HUES64 (cell line): ENCODE results near the gene MCTP2.

Experiments used
- H3K27ac ChIP-seq: 2 replicates; pipeline ENCODE4 v1.7.0; 2013; ENCODE audit warnings: low read depth, low read length, inconsistent platforms
- H3K27me3 ChIP-seq: 2 replicates; pipeline ENCODE4 v1.6.1; 2013; ENCODE audit warnings: mild to moderate bottlenecking, low read length; ENCODE audit not compliant: insufficient read depth
- H3K36me3 ChIP-seq: 2 replicates; pipeline ENCODE4 v1.6.1; 2013; ENCODE audit warnings: mild to moderate bottlenecking, low read length; ENCODE audit not compliant: insufficient read depth
- H3K4me1 ChIP-seq: 2 replicates; pipeline ENCODE4 v1.6.1; 2013; ENCODE audit warnings: mild to moderate bottlenecking, low read length, moderate library complexity; ENCODE audit not compliant: insufficient read depth
- H3K4me3 ChIP-seq: 2 replicates; pipeline ENCODE4 v1.5.1; 2013; ENCODE audit warnings: mild to moderate bottlenecking, low read length, moderate library complexity
- H3K9ac ChIP-seq: 2 replicates; pipeline ENCODE4 v1.6.1; 2013; ENCODE audit warnings: mild to moderate bottlenecking, low read depth, low read length
- H3K9me3 ChIP-seq: 2 replicates; pipeline ENCODE4 v1.6.1; 2013; ENCODE audit warnings: low read depth, low read length; ENCODE audit not compliant: insufficient read depth
- WGBS: fragments of 150-250, 120-280 bp; methylation state at CpG from one replicate; pipeline ENCODE4 v1.1.7; 2013; ENCODE audit warnings: missing lambda C conversion rate; 5-methylcytosine and 5-hydroxymethylcytosine counted together

The MCTP2 gene

GRCh38 chr15:94280301-94280700, 48.9 kb downstream of the MCTP2 start:
- Histone ChIP-seq H3K36me3 (no peaks in the 10 kb centered on the region), H3K9me3 (no peaks in the 10 kb centered on the region), H3K27ac (no peak overlapping the region), H3K27me3 (no peaks in the 10 kb centered on the region), H3K4me3 (no peak overlapping the region), H3K9ac (no peak overlapping the region), H3K4me1 (no peaks in the 10 kb centered on the region)
- WGBS = no CpG with 5 or more reads among the region's 3 CpGs

- H3K27ac ChIP-seq = no peak overlapping the region
- no peaks in the 10 kb centered on the region; the same call in 1 of the 2 replicates for H3K4me1 ChIP-seq
- H3K27me3 ChIP-seq = no peaks in the 10 kb centered on the region
- no peak overlapping the region for H3K9ac ChIP-seq
- no peak overlapping the region for H3K4me3 ChIP-seq
- WGBS = 92% methylated on average over 6 of the region's 7 CpGs
- H3K9me3 ChIP-seq = no peaks in the 10 kb centered on the region
- H3K36me3 ChIP-seq = no peaks in the 10 kb centered on the region
These were observed 51.2 kb downstream of the MCTP2 start for GRCh38 chr15:94282269-94283250.

DNA sequence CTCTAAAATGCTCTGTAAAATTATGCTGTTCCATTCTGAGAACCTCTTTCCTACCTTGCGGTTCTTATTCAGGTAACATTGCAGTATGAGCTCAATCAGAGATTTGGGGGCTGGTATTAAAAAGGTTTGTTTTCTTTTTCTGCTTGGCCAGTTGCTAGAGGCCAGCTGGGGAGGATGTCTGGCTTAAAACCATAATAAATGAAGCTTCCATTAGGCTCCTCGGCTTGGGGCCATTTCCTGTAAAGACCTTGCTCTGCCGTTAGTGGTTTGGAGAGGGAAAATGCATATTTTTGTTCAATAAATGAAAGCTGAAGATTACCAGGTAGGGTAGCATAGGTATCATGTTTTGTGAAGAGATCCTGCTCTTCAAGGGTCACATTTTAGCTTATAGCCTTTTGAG, 55.2 kb downstream of the MCTP2 start:
- Histone ChIP-seq H3K27ac (no peak overlapping the region), H3K9me3 (0 out of 2 replicates have a peak, but pooled peaks cover 6% of the 10 kb centered on the region), H3K4me1 (no peaks in the 10 kb centered on the region; the same call in 1 of the 2 replicates), H3K36me3 (no peaks in the 10 kb centered on the region), H3K27me3 (no peaks in the 10 kb centered on the region), H3K4me3 (no peak overlapping the region), H3K9ac (no peak overlapping the region)
- WGBS = 82% methylated on average over 3 of the region's 3 CpGs

DNA sequence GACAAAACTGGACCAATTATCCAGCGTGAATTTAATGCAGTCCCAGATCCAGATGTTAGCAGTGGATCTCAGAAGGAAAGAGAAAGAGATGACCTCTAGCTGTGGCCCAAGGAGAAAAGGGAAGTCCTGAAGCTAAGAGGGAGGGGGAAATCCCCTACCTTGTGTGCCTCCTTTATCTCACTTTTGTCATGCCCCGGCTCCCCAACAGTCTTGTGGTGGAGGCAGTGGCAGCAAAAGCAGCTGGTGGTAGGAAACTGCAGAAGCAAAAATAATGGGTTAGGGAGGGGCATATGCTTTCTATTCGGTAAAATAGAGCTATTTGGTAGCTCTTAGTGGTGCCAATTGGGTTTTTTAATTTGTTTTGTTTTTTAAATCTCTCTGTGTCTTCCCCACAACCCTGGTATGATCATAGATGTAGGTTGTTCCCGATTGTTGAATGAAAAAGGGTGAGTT, 56.5 kb downstream of the MCTP2 start:
- no peak overlapping the region for H3K4me3 ChIP-seq
- H3K9me3 ChIP-seq = 0 out of 2 replicates have a peak, but pooled peaks cover 6% of the 10 kb centered on the region
- WGBS = 78% methylated on average over 4 of the region's 4 CpGs
- no peaks in the 10 kb centered on the region; the same call in 1 of the 2 replicates for H3K4me1 ChIP-seq
- H3K27ac ChIP-seq = no peak overlapping the region
- no peaks in the 10 kb centered on the region for H3K36me3 ChIP-seq
- H3K9ac ChIP-seq = no peak overlapping the region
- no peaks in the 10 kb centered on the region for H3K27me3 ChIP-seq

- Histone ChIP-seq H3K4me1 (no peaks in the 10 kb centered on the region; the same call in 1 of the 2 replicates), H3K36me3 (no peaks in the 10 kb centered on the region), H3K4me3 (no peak overlapping the region), H3K27me3 (no peaks in the 10 kb centered on the region), H3K9ac (no peak overlapping the region), H3K27ac (no peak overlapping the region), H3K9me3 (0 out of 2 replicates have a peak, but pooled peaks cover 6% of the 10 kb centered on the region)
- 100% methylated on average over 1 of the region's 1 CpG for WGBS
These were observed 59.4 kb downstream of the MCTP2 start for GRCh38 chr15:94290730-94291129.

GRCh38 chr15:94293411-94294402, 62.3 kb downstream of the MCTP2 start:
- Histone ChIP-seq H3K27ac (no peak overlapping the region), H3K4me3 (no peak overlapping the region), H3K27me3 (no peaks in the 10 kb centered on the region), H3K9ac (no peak overlapping the region), H3K36me3 (no peaks in the 10 kb centered on the region), H3K4me1 (no peaks in the 10 kb centered on the region), H3K9me3 (0 out of 2 replicates have a peak, but pooled peaks cover 6% of the 10 kb centered on the region)
- WGBS = 95% methylated on average over 13 of the region's 13 CpGs

GRCh38 chr15:94294556-94294955, 63.2 kb downstream of the MCTP2 start:
- H3K9ac ChIP-seq = no peak overlapping the region
- no peaks in the 10 kb centered on the region for H3K4me1 ChIP-seq
- WGBS = no CpG with 5 or more reads among the region's 1 CpG
- 0 out of 2 replicates have a peak, but pooled peaks cover 6% of the 10 kb centered on the region for H3K9me3 ChIP-seq
- H3K27me3 ChIP-seq = no peaks in the 10 kb centered on the region
- H3K4me3 ChIP-seq = no peak overlapping the region
- no peak overlapping the region for H3K27ac ChIP-seq
- no peaks in the 10 kb centered on the region for H3K36me3 ChIP-seq

DNA sequence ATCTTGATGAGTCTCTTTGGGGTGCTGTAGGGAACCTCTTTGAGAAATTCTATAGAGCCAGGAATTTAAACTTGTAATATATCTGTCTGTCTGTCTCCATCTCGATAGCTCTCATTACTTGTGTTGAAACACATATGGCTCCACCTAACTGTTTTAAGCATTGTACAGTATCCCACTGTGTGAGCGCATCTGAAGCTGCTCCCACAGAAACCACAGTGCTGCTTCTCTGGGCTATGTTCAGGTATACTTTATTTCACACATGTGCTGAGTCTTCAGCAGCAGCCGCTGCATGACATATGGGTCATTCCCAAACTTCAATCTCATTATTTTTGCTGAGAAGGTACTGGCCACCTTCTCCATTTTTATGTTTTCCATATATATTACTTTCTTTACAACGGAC, 63.9 kb downstream of the MCTP2 start:
- Histone ChIP-seq H3K27me3 (no peaks in the 10 kb centered on the region), H3K27ac (no peak overlapping the region), H3K9me3 (0 out of 2 replicates have a peak, but pooled peaks cover 6% of the 10 kb centered on the region), H3K4me1 (no peaks in the 10 kb centered on the region), H3K36me3 (no peaks in the 10 kb centered on the region), H3K9ac (no peak overlapping the region), H3K4me3 (no peak overlapping the region)
- WGBS = 99% methylated on average over 3 of the region's 4 CpGs

GRCh38 chr15:94296717-94297116, 65.4 kb downstream of the MCTP2 start:
- no peaks in the 10 kb centered on the region for H3K4me1 ChIP-seq
- WGBS = 94% methylated on average over 1 of the region's 1 CpG
- H3K27ac ChIP-seq = no peak overlapping the region
- H3K9me3 ChIP-seq = no peaks in the 10 kb centered on the region
- no peaks in the 10 kb centered on the region for H3K36me3 ChIP-seq
- H3K27me3 ChIP-seq = no peaks in the 10 kb centered on the region
- H3K4me3 ChIP-seq = no peak overlapping the region
- no peak overlapping the region for H3K9ac ChIP-seq

- Histone ChIP-seq H3K9ac (no peak overlapping the region), H3K4me1 (no peaks in the 10 kb centered on the region), H3K4me3 (no peak overlapping the region), H3K9me3 (no peaks in the 10 kb centered on the region), H3K27me3 (no peaks in the 10 kb centered on the region), H3K36me3 (no peaks in the 10 kb centered on the region), H3K27ac (no peak overlapping the region)
- 92% methylated on average over 6 of the region's 6 CpGs for WGBS
These were observed 66.2 kb downstream of the MCTP2 start for GRCh38 chr15:94297558-94297957.
